CD4-positive, alpha-beta memory T cell (primary cell): Measurements from ENCODE around the gene FOXO6. TPM values are rescaled to one million over a fixed set of nuclear protein-coding genes. Genes with fewer than 3 reads are reported as not detected.

ENCODE experiments used
- CTCF ChIA-PET: fragments of 350-600 bp; sonication (Branson Sonifier 250); formaldehyde crosslinking; loops from one replicate; lab custom pipeline; 2021; ENCODE audit warnings: inconsistent platforms; ENCODE audit not compliant: partially characterized antibody; lab: Charles Lee
- POLR2A ChIA-PET: fragments of 350-600 bp; sonication (Branson Sonifier 250); formaldehyde crosslinking; loops from one replicate; lab custom pipeline; 2021; ENCODE audit not compliant: partially characterized antibody; lab: Charles Lee
- DNase-seq, 5 donors: peaks; one replicate each; pipeline versions ENCODE4 v3.0.0 to v3.0.0-alpha.2; 2020 to 2022; ENCODE audit warnings: mixed read lengths in 1 of 5
- H3K27ac ChIP-seq: one replicate; pipeline ENCODE4 v1.7.0; 2013; ENCODE audit warnings: low read depth, low read length
- H3K27me3 ChIP-seq: 2 replicates; pipeline ENCODE4 v1.7.0; 2013; ENCODE audit warnings: mild to moderate bottlenecking, low read length, moderate library complexity; ENCODE audit not compliant: insufficient read depth
- H3K36me3 ChIP-seq: 2 replicates; pipeline ENCODE4 v1.7.0; 2013; ENCODE audit warnings: mild to moderate bottlenecking, low read length, moderate library complexity; ENCODE audit not compliant: insufficient read depth
- H3K4me1 ChIP-seq: 2 replicates; pipeline ENCODE4 v1.7.0; 2013; ENCODE audit warnings: mild to moderate bottlenecking, low read length, moderate library complexity; ENCODE audit not compliant: insufficient read depth
- H3K4me3 ChIP-seq, 2 donors: one replicate each; pipeline ENCODE4 v1.7.0; 2013; ENCODE audit warnings: low read length in 2 of 2, mild to moderate bottlenecking in 1 of 2
- H3K9me3 ChIP-seq, 2 donors: one replicate each; pipeline ENCODE4 v1.7.0; 2013; ENCODE audit warnings: low read length in 2 of 2, control low read depth in 1 of 2; ENCODE audit not compliant: control insufficient read depth in 1 of 2
- H3K27ac Mint-ChIP-seq, 7 donors: one replicate each; pipeline ENCODE4 v1.8.0; 2020 to 2021; ENCODE audit warnings: mixed read lengths in 7 of 7, mild to moderate bottlenecking in 6 of 7, inconsistent platforms in 3 of 7, moderate library complexity in 3 of 7
- H3K27me3 Mint-ChIP-seq, 2 donors: one replicate each; pipeline ENCODE4 v1.8.0; 2020 to 2021; ENCODE audit warnings: mixed read lengths in 2 of 2
- H3K36me3 Mint-ChIP-seq, 2 donors: one replicate each; pipeline ENCODE4 v1.8.0; 2020 to 2021; ENCODE audit warnings: mixed read lengths in 2 of 2, inconsistent platforms in 1 of 2, mild to moderate bottlenecking in 1 of 2
- H3K4me1 Mint-ChIP-seq, 4 donors: one replicate each; pipeline ENCODE4 v1.8.0; 2020 to 2021; ENCODE audit warnings: mixed read lengths in 4 of 4, mild to moderate bottlenecking in 1 of 4
- H3K4me3 Mint-ChIP-seq, 8 donors: one replicate each; pipeline ENCODE4 v1.8.0; 2020 to 2021; ENCODE audit warnings: mixed read lengths in 8 of 8, mild to moderate bottlenecking in 7 of 8, moderate library complexity in 6 of 8, inconsistent platforms in 3 of 8
- H3K9me3 Mint-ChIP-seq, 8 donors: one replicate each; pipeline ENCODE4 v1.8.0; 2020 to 2021; ENCODE audit warnings: mixed read lengths in 8 of 8, mild to moderate bottlenecking in 5 of 8, inconsistent platforms in 3 of 8, moderate library complexity in 1 of 8
- intact Hi-C: fragments of 100-400 bp; cut with micrococcal nuclease; formaldehyde crosslinking; loops from one replicate; pipeline ENCODE4 v1.15.1; 2023
- polyA plus RNA-seq, 2 donors: library from polyadenylated mRNA; unstranded; fragments of 300-500 nt; fragmentation: Illumina TruSeq; gene quantifications; one replicate each; pipeline ENCODE4 v1.2.3, GENCODE V29; 2021
- total RNA-seq, 2 experiments: library from RNA; stranded (reverse); gene quantifications; one replicate each; pipeline ENCODE4 v1.2.3, GENCODE V29; 2021

FOXO6 gene
- total and polyA plus RNA-seq, 4 experiments from 2014 or later, result not detected

DNA sequence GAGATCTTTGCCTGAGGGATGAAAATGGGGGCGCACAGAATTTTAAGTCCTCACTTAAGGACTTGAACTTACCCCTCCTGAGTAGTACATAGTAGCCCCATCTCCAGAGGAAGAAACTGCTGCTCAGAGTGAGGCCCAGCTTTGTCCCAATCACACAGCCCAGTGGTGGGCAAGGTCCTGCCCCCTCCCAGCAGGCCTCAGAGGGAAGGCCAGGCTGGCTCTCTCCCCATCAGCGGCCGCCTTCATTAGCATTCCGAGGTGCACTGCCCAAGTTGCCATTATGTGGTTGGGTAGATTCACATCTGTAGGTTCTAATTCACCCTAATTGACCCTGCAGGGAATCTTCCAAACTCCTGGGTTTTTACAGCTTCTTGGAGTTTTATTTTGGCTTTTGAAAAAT, 59.1 kb downstream of the FOXO6 start:
- no peaks in the 10 kb centered on the region for H3K36me3 ChIP-seq
- Mint-ChIP-seq H3K4me1 (no peaks in the 10 kb centered on the region), H3K27me3 (peaks cover 5 to 12% of the 10 kb centered on the region in 2 donors), H3K27ac (no peak overlapping the region), H3K9me3 (no peaks in the 10 kb centered on the region), H3K36me3 (no peaks in the 10 kb centered on the region), H3K4me3 (no peak overlapping the region)
- DNase-seq, result no peak
- no peaks in the 10 kb centered on the region for H3K9me3 ChIP-seq
- H3K27ac ChIP-seq, result no peak overlapping the region
- H3K4me1 ChIP-seq, result no peaks in the 10 kb centered on the region
- ChIA-PET POLR2A (no interaction called here), CTCF (interaction anchor here (1.2 to 1.4 kb wide), 2 partner anchors 10 to 64 kb away, joined by 3 read pairs; no protein-coding TSS in a partner anchor)
- intact Hi-C loops, result no loop called here
- H3K27me3 ChIP-seq, result no peaks in the 10 kb centered on the region
- no peak overlapping the region for H3K4me3 ChIP-seq

DNA sequence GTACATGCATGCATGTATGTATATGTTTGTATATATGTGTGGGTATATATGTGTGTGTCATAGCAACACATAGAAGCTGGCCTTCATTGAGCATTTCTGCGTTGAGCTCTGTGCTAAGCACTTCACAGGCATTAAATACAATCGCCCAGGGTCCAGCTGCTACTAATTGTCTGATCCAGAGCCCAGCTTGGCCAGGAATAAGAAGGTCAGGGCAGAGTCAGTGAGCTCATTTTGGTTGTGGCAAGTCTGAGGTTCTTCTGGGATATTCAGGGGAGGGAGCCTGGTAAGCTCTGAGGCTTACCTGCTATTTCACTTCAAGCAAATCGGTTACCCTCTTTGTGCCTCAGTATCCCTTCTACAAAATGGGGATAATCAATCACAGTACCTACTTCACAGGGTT, 59.6 kb downstream of the FOXO6 start:
- intact Hi-C loops, result no loop called here
- Mint-ChIP-seq H3K27me3 (peaks cover 5 to 12% of the 10 kb centered on the region in 2 donors), H3K36me3 (no peaks in the 10 kb centered on the region), H3K4me3 (no peak overlapping the region), H3K9me3 (no peaks in the 10 kb centered on the region), H3K4me1 (no peaks in the 10 kb centered on the region), H3K27ac (no peak overlapping the region)
- H3K27ac ChIP-seq, result no peak overlapping the region
- no peaks in the 10 kb centered on the region for H3K9me3 ChIP-seq
- ChIA-PET CTCF (interaction anchor here (1.2 to 1.4 kb wide), 2 partner anchors 9 to 64 kb away, joined by 3 read pairs; no protein-coding TSS in a partner anchor), POLR2A (no interaction called here)
- H3K4me3 ChIP-seq, result no peak overlapping the region
- DNase-seq, result no peak
- no peaks in the 10 kb centered on the region for H3K27me3 ChIP-seq
- H3K36me3 ChIP-seq, result no peaks in the 10 kb centered on the region
- H3K4me1 ChIP-seq, result no peaks in the 10 kb centered on the region

DNA sequence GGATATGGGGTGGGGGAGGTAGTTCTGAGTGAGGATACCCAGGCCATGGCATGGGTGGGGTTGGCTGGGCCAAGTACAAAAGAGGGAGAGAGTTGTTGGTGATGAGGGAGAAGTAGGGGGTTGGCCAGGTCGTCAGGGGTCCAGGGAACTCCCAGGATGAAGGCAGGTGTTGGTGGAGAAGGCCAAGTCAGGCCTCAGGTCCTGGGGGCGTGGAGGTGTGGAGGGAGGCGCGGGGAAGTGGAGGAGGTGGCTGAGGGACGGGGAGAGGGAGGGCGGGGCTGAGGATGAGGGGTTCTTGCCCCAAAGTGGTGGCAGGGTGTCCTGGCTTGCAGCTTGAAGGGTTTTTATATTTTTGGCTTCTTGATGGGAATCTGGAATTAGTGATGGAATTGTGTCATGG, 61.1 kb downstream of the FOXO6 start:
- no peak for DNase-seq
- Mint-ChIP-seq H3K4me1 (no peaks in the 10 kb centered on the region), H3K27ac (no peak overlapping the region), H3K27me3 (peaks cover 2 to 7% of the 10 kb centered on the region in 2 donors), H3K36me3 (no peaks in the 10 kb centered on the region), H3K9me3 (no peaks in the 10 kb centered on the region), H3K4me3 (no peak overlapping the region)
- intact Hi-C loops, result no loop called here
- ChIA-PET CTCF (no interaction called here), POLR2A (no interaction called here)
- no peaks in the 10 kb centered on the region for H3K36me3 ChIP-seq
- H3K9me3 ChIP-seq, result no peaks in the 10 kb centered on the region
- H3K4me1 ChIP-seq, result no peaks in the 10 kb centered on the region
- no peak overlapping the region for H3K4me3 ChIP-seq
- H3K27me3 ChIP-seq, result no peaks in the 10 kb centered on the region
- H3K27ac ChIP-seq, result no peak overlapping the region

DNA sequence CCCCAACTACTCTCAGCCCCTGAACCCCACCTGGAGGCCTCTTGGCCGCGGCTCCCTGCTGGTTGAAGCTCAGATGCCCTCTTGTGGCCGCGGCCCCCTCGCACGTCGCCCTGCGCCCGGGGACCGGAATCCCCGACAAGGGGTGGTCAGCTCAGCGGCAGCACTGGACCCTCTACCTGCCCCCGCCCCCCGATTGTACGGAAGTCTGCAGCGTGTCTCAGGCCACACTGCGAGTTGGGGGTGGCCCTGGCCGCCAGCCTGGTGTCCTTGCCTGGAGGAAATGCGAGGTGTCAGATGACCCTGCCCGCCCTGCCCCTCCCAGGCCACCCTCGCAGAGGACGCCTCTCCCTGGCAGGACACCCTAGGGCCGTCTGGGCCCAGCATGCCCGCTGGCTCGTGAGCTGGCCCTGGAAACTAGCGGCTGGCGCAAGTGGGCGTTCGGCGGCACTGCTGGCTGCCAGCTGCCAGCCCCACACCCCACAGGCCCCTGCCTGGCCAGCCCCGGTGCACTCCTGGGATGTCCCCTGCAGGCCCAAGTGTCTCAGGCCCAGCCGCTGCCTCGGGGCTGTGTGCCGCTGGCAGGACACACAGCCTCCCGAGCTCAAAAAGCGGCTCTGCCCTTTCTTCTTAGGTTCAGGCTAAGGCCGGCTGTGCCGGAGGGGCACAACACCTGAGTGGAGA, 62.4 kb downstream of the FOXO6 start:
- ChIA-PET CTCF (no interaction called here), POLR2A (no interaction called here)
- Histone ChIP-seq H3K4me3 (no peak overlapping the region), H3K27ac (no peak overlapping the region), H3K9me3 (no peaks in the 10 kb centered on the region), H3K36me3 (no peaks in the 10 kb centered on the region), H3K4me1 (no peaks in the 10 kb centered on the region), H3K27me3 (no peaks in the 10 kb centered on the region)
- no peak overlapping the region for H3K4me3 Mint-ChIP-seq
- H3K27ac Mint-ChIP-seq, result no peak overlapping the region
- H3K36me3 Mint-ChIP-seq, result no peaks in the 10 kb centered on the region
- H3K4me1 Mint-ChIP-seq, result no peaks in the 10 kb centered on the region
- intact Hi-C loops, result no loop called here
- no peaks in the 10 kb centered on the region for H3K9me3 Mint-ChIP-seq
- no peak for DNase-seq
- peaks cover 0 to 7% of the 10 kb centered on the region in 2 donors for H3K27me3 Mint-ChIP-seq

DNA sequence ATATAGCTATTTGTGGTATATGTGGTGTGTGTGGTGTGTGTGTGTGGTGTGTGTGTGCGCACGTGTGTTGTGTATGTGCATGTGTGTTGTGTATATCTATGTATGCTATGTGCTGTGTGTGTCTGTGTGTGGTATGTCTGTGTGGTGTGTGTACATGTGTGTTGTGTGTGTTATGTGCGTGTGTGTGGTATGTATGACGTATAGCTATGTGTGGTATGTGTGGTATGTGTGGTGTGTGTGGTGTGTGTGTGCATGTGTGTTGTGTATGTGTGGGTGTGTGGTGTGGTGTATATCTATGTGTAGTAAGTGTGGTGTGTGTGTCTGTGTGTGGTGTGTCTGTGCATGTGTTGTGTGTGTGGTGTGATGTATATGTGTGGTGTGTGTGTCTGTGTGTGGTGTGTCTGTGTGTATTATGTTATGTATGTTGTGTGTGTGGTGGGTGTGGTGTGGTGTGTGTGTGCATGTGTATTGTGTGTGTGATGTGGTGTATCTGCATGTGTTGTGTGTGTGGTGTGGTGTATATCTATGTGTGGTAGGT, 63.4 kb downstream of the FOXO6 start:
- H3K27ac ChIP-seq, result no peak overlapping the region
- Mint-ChIP-seq H3K4me3 (no peak overlapping the region), H3K27ac (no peak overlapping the region), H3K4me1 (no peaks in the 10 kb centered on the region), H3K9me3 (no peaks in the 10 kb centered on the region), H3K27me3 (peaks cover 0 to 9% of the 10 kb centered on the region in 2 donors), H3K36me3 (no peaks in the 10 kb centered on the region)
- intact Hi-C loops, result no loop called here
- no peak for DNase-seq
- POLR2A ChIA-PET, result no interaction called here
- H3K9me3 ChIP-seq, result no peaks in the 10 kb centered on the region
- no peak overlapping the region for H3K4me3 ChIP-seq
- no peaks in the 10 kb centered on the region for H3K4me1 ChIP-seq
- H3K36me3 ChIP-seq, result no peaks in the 10 kb centered on the region
- CTCF ChIA-PET, result no interaction called here
- H3K27me3 ChIP-seq, result no peaks in the 10 kb centered on the region

DNA sequence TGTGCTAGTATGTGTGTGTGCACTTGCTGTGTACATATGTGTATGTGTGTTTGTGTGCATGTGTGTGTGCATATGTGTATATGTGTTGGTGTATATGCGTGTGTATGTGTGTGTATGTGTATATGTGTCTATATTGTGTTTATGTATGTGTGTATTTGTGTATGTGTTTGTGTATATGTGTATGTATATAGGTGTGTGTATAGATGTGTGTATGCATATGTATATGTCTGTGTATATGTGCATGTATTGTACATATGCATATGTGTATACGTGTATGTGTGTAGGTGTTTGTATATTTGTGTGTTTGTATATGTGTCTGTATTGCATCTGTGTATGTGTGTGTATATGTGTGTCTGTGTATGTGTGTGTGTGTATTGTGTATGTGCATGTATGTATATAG, 64.1 kb downstream of the FOXO6 start:
- DNase-seq, result no peak
- Mint-ChIP-seq H3K9me3 (no peaks in the 10 kb centered on the region), H3K4me1 (no peaks in the 10 kb centered on the region), H3K36me3 (no peaks in the 10 kb centered on the region), H3K27me3 (peaks cover 0 to 12% of the 10 kb centered on the region in 2 donors), H3K27ac (no peak overlapping the region), H3K4me3 (no peak overlapping the region)
- Histone ChIP-seq H3K4me1 (no peaks in the 10 kb centered on the region), H3K36me3 (no peaks in the 10 kb centered on the region), H3K9me3 (no peaks in the 10 kb centered on the region), H3K4me3 (no peak overlapping the region), H3K27me3 (no peaks in the 10 kb centered on the region), H3K27ac (no peak overlapping the region)
- intact Hi-C loops, result no loop called here
- CTCF ChIA-PET, result interaction anchor here (0.8 kb wide), 1 partner anchor 12 kb away, joined by 3 read pairs; no protein-coding TSS in a partner anchor
- POLR2A ChIA-PET, result no interaction called here

DNA sequence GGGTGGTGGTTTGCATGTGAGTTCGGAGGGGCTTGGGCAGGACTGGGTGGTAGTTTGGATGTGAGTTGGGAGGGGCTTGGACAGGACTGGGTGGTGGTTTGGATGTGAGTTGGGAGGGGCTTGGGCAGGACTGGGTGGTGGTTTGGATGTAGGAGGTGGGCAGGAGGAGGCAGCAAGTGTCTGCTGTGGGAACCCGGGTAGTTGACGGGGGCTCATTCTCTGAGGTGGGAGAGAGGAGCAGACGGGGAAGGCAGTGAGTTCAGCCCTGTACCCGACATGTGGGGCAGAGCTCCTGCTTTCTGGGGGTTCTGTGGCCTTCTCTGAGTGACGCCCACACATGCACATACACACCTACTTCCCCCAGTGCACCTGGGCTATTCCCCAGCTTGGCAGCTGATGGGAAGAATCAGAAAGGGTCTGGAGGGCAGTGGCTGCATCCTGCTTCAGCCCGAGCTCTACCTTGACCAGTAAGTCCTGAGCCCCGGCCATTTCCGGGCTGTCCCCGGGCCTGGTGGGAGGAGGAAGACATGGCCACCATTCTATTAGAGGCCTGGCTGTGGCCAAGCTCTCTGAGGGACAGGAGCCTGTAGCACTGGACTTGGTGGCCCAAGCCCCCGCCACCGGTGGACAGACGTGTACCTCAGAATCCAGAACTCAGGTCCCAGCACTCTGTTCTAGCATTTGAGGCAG, 65.1 kb downstream of the FOXO6 start:
- no peak overlapping the region for H3K27ac Mint-ChIP-seq
- Histone ChIP-seq H3K9me3 (no peaks in the 10 kb centered on the region), H3K27ac (no peak overlapping the region), H3K27me3 (no peaks in the 10 kb centered on the region), H3K4me1 (no peaks in the 10 kb centered on the region), H3K4me3 (no peak overlapping the region), H3K36me3 (no peaks in the 10 kb centered on the region)
- no peaks in the 10 kb centered on the region for H3K36me3 Mint-ChIP-seq
- H3K4me3 Mint-ChIP-seq, result no peak overlapping the region
- POLR2A ChIA-PET, result interaction anchor here (0.5 kb wide), 1 partner anchor 1094 kb away, joined by 3 read pairs; no protein-coding TSS in a partner anchor
- no peak for DNase-seq
- intact Hi-C loops, result no loop called here
- peaks cover 0 to 8% of the 10 kb centered on the region in 2 donors for H3K27me3 Mint-ChIP-seq
- CTCF ChIA-PET, result interaction anchor here (0.8 kb wide), 1 partner anchor 11 kb away, joined by 3 read pairs; no protein-coding TSS in a partner anchor
- no peaks in the 10 kb centered on the region for H3K9me3 Mint-ChIP-seq
- H3K4me1 Mint-ChIP-seq, result no peaks in the 10 kb centered on the region
